ENCODE results near the gene SFT2D2. TPM values are rescaled to one million over a fixed set of nuclear protein-coding genes. Genes with fewer than 3 reads are reported as not detected.

The SFT2D2 gene
- total RNA-seq, 2 donors from 2014 or later = 62.9 to 63.9 TPM

DNA sequence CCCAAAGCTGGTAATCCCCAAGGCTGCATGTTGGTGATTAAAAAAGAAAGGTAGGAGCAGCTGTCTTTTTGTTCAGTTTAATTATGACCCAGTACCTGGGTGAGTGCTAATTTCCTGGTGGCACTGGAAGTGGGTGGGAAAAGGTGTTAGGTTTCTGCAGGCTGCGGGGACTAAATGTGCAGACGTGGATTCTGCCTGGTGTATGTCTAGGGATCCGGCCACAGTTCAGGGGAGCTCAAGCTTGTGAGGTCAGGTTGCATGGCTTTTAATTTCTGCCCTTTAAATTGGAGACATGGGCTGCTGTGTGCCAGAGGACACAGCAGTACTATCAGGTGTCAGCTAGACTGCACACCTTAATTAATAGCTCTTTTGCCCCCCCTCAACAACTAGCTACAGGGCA lies 34.6 kb downstream of the SFT2D2 start:
- ATAC-seq (no peak), DNase-seq (no peak)
- peaks cover 14% of the 10 kb centered on the region for H3K36me3 Mint-ChIP-seq (ENCODE audit: low read depth)
- no peaks in the 10 kb centered on the region for H3K9me3 ChIP-seq (ENCODE audit: control insufficient read depth, low read length, poor library complexity, severe bottlenecking)
- no peak overlapping the region for H3K27ac Mint-ChIP-seq
- H3K4me1 Mint-ChIP-seq = peaks cover 23% of the 10 kb centered on the region
- H3K27me3 Mint-ChIP-seq = no peaks in the 10 kb centered on the region
- H3K4me3 Mint-ChIP-seq = no peak overlapping the region

DNA sequence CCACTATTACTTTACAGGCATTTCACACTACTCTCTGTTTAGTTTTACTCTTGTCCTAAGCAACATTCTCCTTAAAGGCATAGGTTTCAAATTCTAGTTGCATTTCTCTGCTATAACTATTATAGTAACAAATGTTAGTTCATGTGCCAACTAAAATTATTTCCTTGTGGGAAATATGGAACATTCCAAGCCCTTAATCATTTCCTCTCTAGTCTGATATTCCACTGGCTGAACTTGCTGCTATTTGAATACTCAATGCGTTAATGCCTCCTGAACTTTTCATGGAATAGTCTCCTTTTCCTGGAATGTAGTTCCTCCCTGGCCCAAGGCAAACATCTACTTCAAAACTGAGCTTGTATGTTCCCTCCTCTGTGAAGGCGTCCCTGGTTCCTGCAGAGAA lies 35.6 kb downstream of the SFT2D2 start:
- H3K9me3 ChIP-seq (ENCODE audit: control insufficient read depth, low read length, poor library complexity, severe bottlenecking) = no peaks in the 10 kb centered on the region
- no peak for DNase-seq
- ATAC-seq = no peak
- Mint-ChIP-seq H3K27me3 (no peaks in the 10 kb centered on the region), H3K27ac (peak overlapping the region; percentile 41), H3K4me1 (peaks cover 23% of the 10 kb centered on the region), H3K4me3 (no peak overlapping the region), H3K36me3 (ENCODE audit: low read depth) (peaks cover 14% of the 10 kb centered on the region)

DNA sequence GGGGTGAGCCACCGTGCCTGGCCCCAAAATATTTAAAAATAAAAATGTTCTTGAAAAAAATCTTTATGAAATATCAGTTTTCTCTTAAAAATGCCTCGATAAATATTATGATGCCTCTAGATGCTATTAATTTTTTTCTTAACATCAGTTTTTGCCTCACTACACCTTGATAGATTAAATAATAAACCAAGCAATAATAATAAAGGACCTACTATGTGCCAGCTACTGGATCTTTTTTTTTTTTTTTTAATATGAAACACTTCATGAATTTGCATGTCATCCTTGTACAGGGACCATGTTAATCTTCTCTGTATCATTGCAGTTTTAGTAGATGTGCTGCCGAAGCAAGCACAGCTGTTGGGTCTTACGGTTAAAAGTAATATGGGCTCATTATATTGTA lies 37.3 kb downstream of the SFT2D2 start:
- H3K27me3 Mint-ChIP-seq = no peaks in the 10 kb centered on the region
- H3K4me3 Mint-ChIP-seq = no peak overlapping the region
- H3K9me3 ChIP-seq (ENCODE audit: control insufficient read depth, low read length, poor library complexity, severe bottlenecking) = no peaks in the 10 kb centered on the region
- no peak for DNase-seq
- no peak overlapping the region for H3K27ac Mint-ChIP-seq
- H3K36me3 Mint-ChIP-seq (ENCODE audit: low read depth) = peaks cover 12% of the 10 kb centered on the region
- H3K4me1 Mint-ChIP-seq = peaks cover 19% of the 10 kb centered on the region
- ATAC-seq = no peak

DNA sequence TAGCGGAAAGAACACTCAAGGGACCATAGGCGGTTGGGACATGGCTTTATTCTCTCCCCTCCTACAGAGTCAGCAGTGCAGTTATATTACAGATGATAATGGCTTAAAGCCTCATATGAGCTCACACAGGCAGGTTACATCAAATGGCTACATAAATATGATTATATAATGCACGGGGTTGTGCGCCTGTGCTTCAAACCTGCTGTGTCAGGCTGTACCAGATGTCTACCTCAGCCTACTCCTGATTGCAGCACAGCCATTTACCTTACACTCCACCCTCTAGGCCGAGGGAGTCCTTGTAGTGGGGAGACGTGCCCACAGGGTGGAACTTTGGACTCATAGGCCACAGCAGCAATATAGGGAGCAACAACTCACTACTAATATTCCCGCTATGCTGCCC lies 38.5 kb downstream of the SFT2D2 start:
- Mint-ChIP-seq H3K36me3 (ENCODE audit: low read depth) (peaks cover 10% of the 10 kb centered on the region), H3K4me3 (no peak overlapping the region), H3K27me3 (no peaks in the 10 kb centered on the region), H3K4me1 (peaks cover 16% of the 10 kb centered on the region), H3K27ac (no peak overlapping the region)
- no peaks in the 10 kb centered on the region for H3K9me3 ChIP-seq (ENCODE audit: control insufficient read depth, low read length, poor library complexity, severe bottlenecking)
- DNase-seq (no peak), ATAC-seq (no peak)

DNA sequence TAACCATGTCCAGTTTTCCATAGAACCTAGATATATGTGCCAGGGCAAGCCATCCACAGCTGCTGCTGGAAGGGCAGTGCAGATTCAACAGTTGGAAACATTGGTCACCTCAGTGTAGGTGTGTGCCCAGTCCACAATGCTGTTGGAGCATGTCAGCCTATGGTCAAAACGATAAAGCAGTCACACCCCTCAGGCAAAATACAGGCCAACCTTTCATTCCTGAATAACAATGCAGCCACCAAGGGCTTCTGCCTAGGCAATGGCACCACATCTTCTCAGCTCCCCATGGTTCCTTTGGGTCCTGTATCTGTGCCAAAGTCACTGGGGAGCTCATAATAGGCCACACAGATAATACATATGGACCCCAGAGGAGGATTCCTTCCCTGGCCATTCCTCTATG lies 39.8 kb downstream of the SFT2D2 start:
- Mint-ChIP-seq H3K36me3 (ENCODE audit: low read depth) (peaks cover 10% of the 10 kb centered on the region), H3K4me1 (peaks cover 12% of the 10 kb centered on the region), H3K4me3 (no peak overlapping the region), H3K27ac (no peak overlapping the region), H3K27me3 (no peaks in the 10 kb centered on the region)
- DNase-seq = no peak
- H3K9me3 ChIP-seq (ENCODE audit: control insufficient read depth, low read length, poor library complexity, severe bottlenecking) = no peaks in the 10 kb centered on the region
- ATAC-seq = no peak

DNA sequence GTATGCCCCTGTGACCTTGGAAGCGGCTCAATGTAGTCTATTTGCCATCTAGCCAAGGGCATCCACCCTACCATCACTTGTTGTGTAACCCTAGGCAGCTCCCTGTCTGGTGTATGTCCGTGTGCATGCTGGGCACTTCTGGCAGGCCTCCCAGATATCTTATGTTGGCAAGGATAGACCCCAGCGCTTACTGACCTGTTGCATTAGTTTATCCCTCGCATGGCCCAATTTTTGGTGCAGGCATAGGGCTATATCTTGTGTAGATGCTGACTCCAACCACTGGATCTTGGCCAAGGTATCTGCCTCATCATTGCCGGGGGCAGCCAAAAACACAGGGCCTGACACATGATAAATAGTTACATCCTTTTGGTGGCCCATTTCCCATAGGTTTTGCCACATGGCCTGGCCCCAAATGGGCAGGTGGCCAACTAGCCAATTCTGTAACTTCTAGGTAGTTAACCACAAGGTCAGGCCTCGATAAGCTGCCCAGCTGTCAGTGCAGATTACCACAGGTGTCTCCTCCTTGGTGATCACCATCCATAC lies 40.9 kb downstream of the SFT2D2 start:
- Mint-ChIP-seq H3K4me3 (no peak overlapping the region), H3K36me3 (ENCODE audit: low read depth) (peaks cover 2% of the 10 kb centered on the region), H3K27me3 (no peaks in the 10 kb centered on the region), H3K27ac (no peak overlapping the region), H3K4me1 (peaks cover 3% of the 10 kb centered on the region)
- ATAC-seq (no peak), DNase-seq (no peak)
- no peaks in the 10 kb centered on the region for H3K9me3 ChIP-seq (ENCODE audit: control insufficient read depth, low read length, poor library complexity, severe bottlenecking)

DNA sequence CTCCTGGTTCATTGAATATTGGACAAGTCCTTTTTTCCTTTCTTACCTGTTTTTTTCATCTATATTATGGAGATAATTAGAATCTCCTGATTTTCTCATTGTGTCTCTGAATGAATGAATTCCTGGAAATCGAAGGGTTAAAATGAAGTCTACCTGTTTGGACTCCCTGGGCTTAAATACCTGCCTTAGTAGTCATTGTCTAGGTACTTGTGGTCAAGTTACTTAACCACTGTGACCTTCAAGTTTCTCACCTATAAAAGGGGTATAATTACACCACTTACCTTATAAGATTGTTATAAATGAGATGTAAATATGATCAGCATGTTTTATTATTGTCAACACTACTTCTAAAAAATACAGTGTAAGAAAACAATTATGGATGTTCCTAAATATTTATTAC lies 45.8 kb downstream of the SFT2D2 start:
- H3K4me3 Mint-ChIP-seq = no peak overlapping the region
- H3K9me3 ChIP-seq (ENCODE audit: control insufficient read depth, low read length, poor library complexity, severe bottlenecking) = no peaks in the 10 kb centered on the region
- H3K36me3 Mint-ChIP-seq (ENCODE audit: low read depth) = peaks cover 5% of the 10 kb centered on the region
- no peak overlapping the region for H3K27ac Mint-ChIP-seq
- DNase-seq (no peak), ATAC-seq (no peak)
- H3K4me1 Mint-ChIP-seq = no peaks in the 10 kb centered on the region
- H3K27me3 Mint-ChIP-seq = no peaks in the 10 kb centered on the region

DNA sequence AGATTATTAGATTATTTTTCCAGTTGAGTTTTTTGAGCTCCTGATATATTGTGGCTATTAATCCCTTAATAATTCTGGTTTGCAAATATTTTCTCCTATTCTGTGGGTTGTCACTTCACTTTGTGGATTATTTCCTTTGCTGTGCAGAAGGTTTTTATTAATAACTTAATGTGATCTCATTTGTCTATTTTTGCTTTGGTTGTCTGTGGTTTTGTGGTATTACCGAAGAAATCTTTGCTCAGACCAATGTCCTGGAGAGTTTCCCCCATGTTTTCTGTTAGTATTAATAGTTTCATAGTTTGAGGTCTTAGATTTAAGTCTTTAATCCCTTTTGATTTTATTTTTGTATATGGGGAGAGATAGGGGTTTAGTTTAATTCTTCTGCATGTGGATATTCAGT lies 47.8 kb downstream of the SFT2D2 start:
- Mint-ChIP-seq H3K27me3 (no peaks in the 10 kb centered on the region), H3K27ac (no peak overlapping the region), H3K4me1 (no peaks in the 10 kb centered on the region), H3K4me3 (no peak overlapping the region), H3K36me3 (ENCODE audit: low read depth) (peaks cover 5% of the 10 kb centered on the region)
- no peak for ATAC-seq
- no peak for DNase-seq
- no peaks in the 10 kb centered on the region for H3K9me3 ChIP-seq (ENCODE audit: control insufficient read depth, low read length, poor library complexity, severe bottlenecking)

DNA sequence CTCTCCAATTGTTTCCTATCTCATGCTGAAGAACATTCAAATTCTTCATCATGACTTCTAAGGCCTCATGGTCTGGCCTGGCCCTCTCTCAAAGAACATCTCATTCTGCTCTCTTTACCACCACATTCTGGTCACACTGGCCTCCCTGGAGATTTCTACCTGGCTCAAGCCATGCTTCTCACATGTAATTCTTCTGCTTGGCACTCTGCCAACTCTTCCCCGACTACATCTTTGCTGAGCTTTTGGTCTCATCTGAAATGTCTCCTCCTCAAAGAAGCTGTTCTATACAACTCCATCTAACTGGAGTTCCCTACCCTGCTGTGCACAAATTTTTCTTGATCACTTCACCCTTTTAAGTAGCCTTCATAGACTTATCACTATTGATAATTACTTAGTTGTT lies 53.4 kb downstream of the SFT2D2 start:
- Mint-ChIP-seq H3K4me1 (peaks cover 3% of the 10 kb centered on the region), H3K4me3 (no peak overlapping the region), H3K36me3 (ENCODE audit: low read depth) (peaks cover 14% of the 10 kb centered on the region), H3K27ac (no peak overlapping the region), H3K27me3 (no peaks in the 10 kb centered on the region)
- DNase-seq = no peak
- no peaks in the 10 kb centered on the region for H3K9me3 ChIP-seq (ENCODE audit: control insufficient read depth, low read length, poor library complexity, severe bottlenecking)
- ATAC-seq = no peak

DNA sequence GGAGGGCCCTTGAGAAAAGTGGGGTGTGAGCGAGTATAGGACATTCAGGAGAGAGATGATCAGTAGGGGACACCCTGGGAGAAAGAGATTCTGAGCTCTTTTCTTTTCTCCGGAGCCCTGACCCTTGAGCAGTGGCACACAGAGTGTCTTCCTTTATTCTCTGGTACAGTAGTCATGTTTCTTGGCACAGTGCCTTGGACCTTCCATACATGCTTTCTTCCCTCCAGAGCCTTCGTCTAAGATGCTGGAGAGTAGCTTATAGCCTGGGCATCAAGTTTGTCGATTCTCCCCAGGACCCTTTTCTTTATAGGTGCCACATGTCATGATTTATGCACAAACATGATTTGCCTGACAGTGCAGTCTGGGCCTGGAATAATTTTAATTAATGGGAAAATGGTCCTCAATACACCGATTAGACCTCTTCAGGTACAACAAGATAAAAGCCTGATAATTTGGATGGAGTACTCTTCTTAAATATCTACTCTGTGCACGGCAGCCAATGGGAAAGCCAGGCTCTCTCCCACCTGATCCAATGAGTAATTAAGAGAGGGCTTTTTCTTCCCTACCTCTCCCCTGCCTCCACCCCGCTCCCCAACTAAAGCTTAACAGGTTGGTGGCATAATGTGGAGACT lies 54.6 kb downstream of the SFT2D2 start, which contains the start of gene TBX19:
TBX19 (plus strand) TSS at position 582 of the 632 bp plus-strand sequence. CDS start 214 bp downstream, outside the sequence.
- no peak within 1 kb of the TSS for H3K4me3 Mint-ChIP-seq
- H3K27me3 Mint-ChIP-seq = no peaks in the 10 kb centered on the region
- peaks cover 13% of the 10 kb centered on the region for H3K36me3 Mint-ChIP-seq (ENCODE audit: low read depth)
- H3K4me1 Mint-ChIP-seq = peaks cover 6% of the 10 kb centered on the region
- ATAC-seq = no peak
- H3K27ac Mint-ChIP-seq = no peak within 1 kb of the TSS
- no peak for DNase-seq
- no peaks in the 10 kb centered on the region for H3K9me3 ChIP-seq (ENCODE audit: control insufficient read depth, low read length, poor library complexity, severe bottlenecking)

DNA sequence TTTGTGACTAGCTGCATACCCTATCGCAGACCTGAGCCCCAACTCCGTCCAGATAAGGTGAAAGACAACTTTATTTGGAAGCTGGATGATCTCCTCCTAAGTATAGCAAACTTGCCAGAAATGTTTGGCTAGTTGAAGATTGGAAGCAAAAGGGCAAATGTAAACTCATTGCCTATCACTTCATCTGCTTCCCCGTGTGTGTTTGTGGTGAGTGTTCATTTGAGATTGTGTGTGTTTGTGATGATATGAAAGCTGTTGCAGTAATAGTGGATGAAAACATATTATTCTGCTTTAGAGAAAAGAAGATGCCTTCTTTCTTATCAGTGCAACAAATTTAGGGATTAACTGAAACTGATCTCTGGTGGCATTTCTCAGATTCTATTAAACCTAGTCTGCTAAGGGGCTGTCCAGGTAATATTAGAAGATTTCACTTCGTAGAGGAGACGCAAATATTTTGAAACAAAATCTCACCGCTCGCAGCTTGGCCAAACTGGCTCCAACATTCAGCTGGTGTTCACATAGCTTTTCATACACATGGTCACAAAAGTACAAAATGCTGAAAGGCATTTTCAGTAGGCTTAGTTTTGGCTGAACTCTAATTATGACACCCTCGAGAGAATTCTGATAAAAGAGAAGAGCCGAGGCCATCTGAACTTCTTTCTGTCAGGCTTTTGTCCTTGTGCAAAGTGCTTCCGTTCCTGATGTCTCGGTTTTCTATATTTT lies 56.0 kb downstream of the SFT2D2 start:
- no peak for ATAC-seq
- no peaks in the 10 kb centered on the region for H3K9me3 ChIP-seq (ENCODE audit: control insufficient read depth, low read length, poor library complexity, severe bottlenecking)
- no peak overlapping the region for H3K27ac Mint-ChIP-seq
- H3K4me3 Mint-ChIP-seq = no peak overlapping the region
- no peak for DNase-seq
- H3K36me3 Mint-ChIP-seq (ENCODE audit: low read depth) = peaks cover 10% of the 10 kb centered on the region
- no peaks in the 10 kb centered on the region for H3K27me3 Mint-ChIP-seq
- peaks cover 13% of the 10 kb centered on the region for H3K4me1 Mint-ChIP-seq

DNA sequence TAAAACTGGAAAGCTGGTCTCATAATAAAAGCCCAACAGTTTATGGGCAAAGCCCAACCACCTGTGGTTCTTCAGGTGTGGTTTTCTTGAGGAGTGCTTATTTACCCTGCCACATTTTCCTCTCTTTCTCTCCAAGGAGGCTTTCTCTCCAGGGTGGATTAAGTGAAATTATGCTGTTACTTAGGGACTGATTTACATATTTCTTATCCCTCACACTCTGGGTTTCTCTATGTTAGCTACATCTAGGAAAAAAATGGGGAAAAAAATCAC lies 59.7 kb downstream of the SFT2D2 start:
- peaks cover 6% of the 10 kb centered on the region for H3K36me3 Mint-ChIP-seq (ENCODE audit: low read depth)
- ATAC-seq (no peak), DNase-seq (no peak)
- H3K27me3 Mint-ChIP-seq = no peaks in the 10 kb centered on the region
- H3K9me3 ChIP-seq (ENCODE audit: control insufficient read depth, low read length, poor library complexity, severe bottlenecking) = no peaks in the 10 kb centered on the region
- H3K27ac Mint-ChIP-seq = no peak overlapping the region
- no peak overlapping the region for H3K4me3 Mint-ChIP-seq
- peaks cover 14% of the 10 kb centered on the region for H3K4me1 Mint-ChIP-seq

DNA sequence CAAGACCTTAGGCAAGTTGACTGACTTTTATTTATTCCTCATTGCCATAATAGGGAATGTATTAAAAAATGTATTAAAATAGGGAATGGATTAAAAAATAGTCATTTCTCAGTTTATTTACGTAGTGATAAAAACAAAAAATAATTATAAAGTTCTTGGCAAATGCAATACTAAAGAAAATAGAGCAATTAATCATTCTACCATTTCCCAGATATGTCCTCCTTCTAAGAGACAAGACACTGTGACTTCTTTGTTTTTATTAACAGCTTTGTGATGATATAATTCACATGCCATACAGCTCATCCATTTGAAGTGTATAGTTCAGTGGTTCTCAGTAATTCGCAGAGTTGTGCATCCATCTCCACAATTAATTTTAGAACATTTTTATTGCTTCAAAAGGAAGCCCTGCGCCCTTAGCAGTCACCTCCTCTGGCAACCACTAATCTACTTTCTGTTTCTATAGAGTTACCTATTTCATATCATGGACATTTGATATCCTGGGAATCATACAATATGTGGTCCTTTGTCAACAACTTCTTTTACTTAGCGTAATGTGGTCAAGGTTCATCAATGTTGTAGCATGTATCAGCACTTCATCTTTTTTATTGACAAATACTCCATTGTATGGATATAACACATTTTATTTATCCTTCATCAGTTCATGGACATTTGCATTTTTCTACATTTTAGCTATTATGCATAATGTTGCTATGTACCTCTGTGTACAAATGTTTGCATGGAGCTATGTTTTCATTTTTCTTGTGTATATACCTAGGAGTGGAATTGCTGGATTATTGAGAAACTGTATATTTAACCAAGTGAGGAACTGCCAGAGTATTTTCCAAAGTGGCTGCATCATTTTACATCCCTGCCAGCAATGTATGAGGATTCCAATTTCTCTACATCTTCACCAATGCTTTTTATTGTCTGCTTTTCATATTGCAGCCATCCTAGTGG lies 60.4 kb downstream of the SFT2D2 start:
- ATAC-seq (no peak), DNase-seq (no peak)
- no peak overlapping the region for H3K27ac Mint-ChIP-seq
- H3K4me3 Mint-ChIP-seq = no peak overlapping the region
- no peaks in the 10 kb centered on the region for H3K9me3 ChIP-seq (ENCODE audit: control insufficient read depth, low read length, poor library complexity, severe bottlenecking)
- no peaks in the 10 kb centered on the region for H3K27me3 Mint-ChIP-seq
- H3K4me1 Mint-ChIP-seq = peaks cover 14% of the 10 kb centered on the region
- peaks cover 6% of the 10 kb centered on the region for H3K36me3 Mint-ChIP-seq (ENCODE audit: low read depth)
